ENCODE data around the gene FGF14. TPM values are rescaled to one million over a fixed set of nuclear protein-coding genes. Genes with fewer than 3 reads are reported as not detected.

FGF14 gene
- total and polyA plus RNA-seq, 3 donors from 2014 or later, result 0.56 to 4.5 (median 1.7) TPM

- Histone ChIP-seq H3K4me3 (no peak overlapping the region), H3K27ac (no peak overlapping the region), H3K9me3 (no peaks in the 10 kb centered on the region), H3K36me3 (ENCODE audit: low read depth, missing control alignments) (no peaks in the 10 kb centered on the region), H3K27me3 (no peaks in the 10 kb centered on the region), H3K4me1 (no peaks in the 10 kb centered on the region)
- intact Hi-C loops (cut with DNase I; ENCODE audit: low total_unique reads), result no loop called here
- WGBS, 2 donors, result 74 to 85% methylated on average over 2 to 4 of the region's 4 CpGs
- TF ChIP-seq CTCF (IDR thresholded peaks at IDR 0.05) (no peak), POLR2A (IDR thresholded peaks at IDR 0.05) (no peak)
- DNase-seq, result no peak
Observed at GRCh38 chr13:102277286-102277685, 124.6 kb downstream of the FGF14 start.

GRCh38 chr13:102276404-102276803, 125.4 kb downstream of the FGF14 start:
- TF ChIP-seq CTCF (IDR thresholded peaks at IDR 0.05) (no peak), POLR2A (IDR thresholded peaks at IDR 0.05) (no peak)
- no peak for DNase-seq
- no peaks in the 10 kb centered on the region for H3K27me3 ChIP-seq
- H3K9me3 ChIP-seq, result no peaks in the 10 kb centered on the region
- H3K36me3 ChIP-seq (ENCODE audit: low read depth, missing control alignments), result no peaks in the 10 kb centered on the region
- H3K4me3 ChIP-seq, result no peak overlapping the region
- H3K4me1 ChIP-seq, result no peaks in the 10 kb centered on the region
- intact Hi-C loops (cut with DNase I; ENCODE audit: low total_unique reads), result no loop called here
- no peak overlapping the region for H3K27ac ChIP-seq
- WGBS, 2 donors, result 64 to 67% methylated on average over 1 of the region's 1 CpG

- H3K27ac ChIP-seq, result no peak overlapping the region
- TF ChIP-seq CTCF (IDR thresholded peaks at IDR 0.05), result no peak
- no peak for TF ChIP-seq POLR2A (IDR thresholded peaks at IDR 0.05)
- WGBS, 2 donors, result 38 to 52% methylated on average over 3 of the region's 3 CpGs
- no peaks in the 10 kb centered on the region for H3K36me3 ChIP-seq (ENCODE audit: low read depth, missing control alignments)
- no peaks in the 10 kb centered on the region for H3K9me3 ChIP-seq
- H3K27me3 ChIP-seq, result no peaks in the 10 kb centered on the region
- intact Hi-C loops (cut with DNase I; ENCODE audit: low total_unique reads), result no loop called here
- no peak for DNase-seq
- H3K4me3 ChIP-seq, result no peak overlapping the region
- no peaks in the 10 kb centered on the region for H3K4me1 ChIP-seq
Observed at GRCh38 chr13:102275969-102276368, 125.9 kb downstream of the FGF14 start.

- TF ChIP-seq CTCF (IDR thresholded peaks at IDR 0.05), result no peak
- no peak for TF ChIP-seq POLR2A (IDR thresholded peaks at IDR 0.05)
- H3K27ac ChIP-seq, result no peak overlapping the region
- H3K36me3 ChIP-seq (ENCODE audit: low read depth, missing control alignments), result no peaks in the 10 kb centered on the region
- no peaks in the 10 kb centered on the region for H3K27me3 ChIP-seq
- intact Hi-C loops (cut with DNase I; ENCODE audit: low total_unique reads), result no loop called here
- no peak for DNase-seq
- 80 to 85% methylated on average over 7 of the region's 7 CpGs for WGBS, 2 donors
- H3K4me3 ChIP-seq, result no peak overlapping the region
- H3K9me3 ChIP-seq, result no peaks in the 10 kb centered on the region
- no peaks in the 10 kb centered on the region for H3K4me1 ChIP-seq
Observed at GRCh38 chr13:102273111-102273510, 128.7 kb downstream of the FGF14 start.

GRCh38 chr13:102267191-102267590, 134.7 kb downstream of the FGF14 start:
- Histone ChIP-seq H3K4me1 (no peaks in the 10 kb centered on the region), H3K36me3 (ENCODE audit: low read depth, missing control alignments) (no peaks in the 10 kb centered on the region), H3K4me3 (no peak overlapping the region), H3K9me3 (no peaks in the 10 kb centered on the region), H3K27ac (no peak overlapping the region), H3K27me3 (no peaks in the 10 kb centered on the region)
- WGBS, 2 donors, result 73 to 91% methylated on average over 1 of the region's 1 CpG
- no peak for DNase-seq
- TF ChIP-seq CTCF (IDR thresholded peaks at IDR 0.05) (no peak), POLR2A (IDR thresholded peaks at IDR 0.05) (no peak)
- intact Hi-C loops (cut with DNase I; ENCODE audit: low total_unique reads), result no loop called here
